H7 (cell line): ENCODE results near the gene TUT1. TPM values are rescaled to one million over a fixed set of nuclear protein-coding genes. Genes with fewer than 3 reads are reported as not detected.
"Not testable (repeated sequence)": the region's sequence is repeated elsewhere in the genome, so short reads cannot be mapped to it uniquely, and the experiment has no call there.

ENCODE experiments used
- DNase-seq: peaks from one replicate; pipeline ENCODE4 v3.0.0; 2012
- H3K27me3 ChIP-seq: 2 replicates; pipeline ENCODE4 v1.6.0; 2011; ENCODE audit warnings: mild to moderate bottlenecking, low read length; ENCODE audit not compliant: control insufficient read depth, insufficient read depth
- H3K36me3 ChIP-seq: replicated peaks from 2 replicates; pipeline ENCODE4 v1.5.1; 2011; ENCODE audit warnings: low read length; ENCODE audit not compliant: control insufficient read depth, insufficient read depth
- H3K4me3 ChIP-seq: 2 replicates; pipeline ENCODE4 v1.5.1; 2011; ENCODE audit warnings: low read depth, mild to moderate bottlenecking, control low read depth, low read length, moderate library complexity; ENCODE audit not compliant: insufficient read depth
- total RNA-seq: library from RNA; depleted of rRNA; stranded (reverse); fragments of >200 nt; shearing (Covaris generic); gene quantifications from 2 replicates; pipeline ENCODE4 v1.2.3, GENCODE V29; 2014

Gene TUT1
- total RNA-seq, 1 experiment from 2014 or later = 29.4 TPM

GRCh38 chr11:62599901-62600300 is 8.6 kb upstream of the TUT1 start:
- Histone ChIP-seq H3K4me3 (peak overlapping the region; percentile 95; the same call in 1 of the 2 replicates), H3K36me3 (peaks cover 28% of the 10 kb centered on the region), H3K27me3 (peaks cover 23% of the 10 kb centered on the region)
- no peak for DNase-seq

GRCh38 chr11:62599069-62599696 is 7.9 kb upstream of the TUT1 start:
- H3K36me3 ChIP-seq = peaks cover 29% of the 10 kb centered on the region
- peak; percentile 98 for DNase-seq
- H3K27me3 ChIP-seq = peaks cover 23% of the 10 kb centered on the region
- no peak overlapping the region for H3K4me3 ChIP-seq

- Histone ChIP-seq H3K4me3 (no peak overlapping the region), H3K27me3 (no peaks in the 10 kb centered on the region), H3K36me3 (peaks cover 31% of the 10 kb centered on the region)
- no peak for DNase-seq
These were observed 3.8 kb upstream of the TUT1 start for GRCh38 chr11:62595124-62595523.

- Histone ChIP-seq H3K27me3 (no peaks in the 10 kb centered on the region), H3K4me3 (no peak overlapping the region), H3K36me3 (peaks cover 33% of the 10 kb centered on the region)
- peak; percentile 83 for DNase-seq
These were observed 2.2 kb upstream of the TUT1 start for GRCh38 chr11:62593434-62594044.

- Histone ChIP-seq H3K27me3 (no peaks in the 10 kb centered on the region), H3K36me3 (peaks cover 29% of the 10 kb centered on the region)
- DNase-seq = no peak
These were observed 1.7 kb upstream of the TUT1 start for GRCh38 chr11:62592989-62593421.

GRCh38 chr11:62592146-62592815 is 958 bp upstream of the TUT1 start:
- no peak for DNase-seq
- Histone ChIP-seq H3K27me3 (no peaks in the 10 kb centered on the region), H3K4me3 (peak overlapping the region; percentile 51), H3K36me3 (peaks cover 26% of the 10 kb centered on the region)

More at GRCh38 chr11:62592989-62593421, 1.7 kb upstream of the TUT1 start:
- no peak overlapping the region for H3K4me3 ChIP-seq

- H3K4me3 ChIP-seq = no peak overlapping the region
- H3K27me3 ChIP-seq = no peaks in the 10 kb centered on the region
- DNase-seq = no peak
- H3K36me3 ChIP-seq = peaks cover 10% of the 10 kb centered on the region
These were observed 2.2 kb downstream of the TUT1 start for GRCh38 chr11:62588966-62589637.

- H3K27me3 ChIP-seq, DNase-seq, H3K4me3 ChIP-seq: not testable (repeated sequence)
- peaks cover 11% of the 10 kb centered on the region for H3K36me3 ChIP-seq
These were observed 6.0 kb downstream of the TUT1 start for GRCh38 chr11:62585356-62585755.

GRCh38 chr11:62581735-62582134 is 9.6 kb downstream of the TUT1 start:
- DNase-seq, H3K4me3 ChIP-seq, H3K27me3 ChIP-seq: not testable (repeated sequence)
- peaks cover 15% of the 10 kb centered on the region for H3K36me3 ChIP-seq

GRCh38 chr11:62580959-62581715 is 10.2 kb downstream of the TUT1 start:
- Histone ChIP-seq H3K27me3 (no peaks in the 10 kb centered on the region), H3K36me3 (peaks cover 19% of the 10 kb centered on the region), H3K4me3 (no peak overlapping the region)
- no peak for DNase-seq

- no peaks in the 10 kb centered on the region for H3K27me3 ChIP-seq
- DNase-seq = no peak
- H3K36me3 ChIP-seq = peaks cover 17% of the 10 kb centered on the region
- no peak overlapping the region for H3K4me3 ChIP-seq
These were observed 12.1 kb downstream of the TUT1 start for GRCh38 chr11:62579252-62579651.

GRCh38 chr11:62578541-62578940 is 12.8 kb downstream of the TUT1 start:
- DNase-seq = no peak
- Histone ChIP-seq H3K36me3 (peaks cover 17% of the 10 kb centered on the region), H3K4me3 (no peak overlapping the region), H3K27me3 (no peaks in the 10 kb centered on the region)

GRCh38 chr11:62577046-62577714 is 14.1 kb downstream of the TUT1 start:
- Histone ChIP-seq H3K36me3 (peaks cover 17% of the 10 kb centered on the region), H3K4me3 (no peak overlapping the region)
- DNase-seq = no peak

GRCh38 chr11:62575837-62576236 is 15.5 kb downstream of the TUT1 start:
- DNase-seq = no peak
- Histone ChIP-seq H3K36me3 (peaks cover 28% of the 10 kb centered on the region), H3K4me3 (no peak overlapping the region), H3K27me3 (no peaks in the 10 kb centered on the region)

More at GRCh38 chr11:62577046-62577714, 14.1 kb downstream of the TUT1 start:
- no peaks in the 10 kb centered on the region for H3K27me3 ChIP-seq
